Activated CD8-positive, alpha-beta memory T cell treated with anti-CD3 and anti-CD28 coated beads, Interleukin-2, amount 50 U/mL, for 4 hours (primary cell): Measurements from ENCODE around the gene DPYSL3.

Experiments
- DNase-seq: peaks from one replicate; pipeline ENCODE4 v3.0.0-alpha.2; 2020

DPYSL3 gene

DNA sequence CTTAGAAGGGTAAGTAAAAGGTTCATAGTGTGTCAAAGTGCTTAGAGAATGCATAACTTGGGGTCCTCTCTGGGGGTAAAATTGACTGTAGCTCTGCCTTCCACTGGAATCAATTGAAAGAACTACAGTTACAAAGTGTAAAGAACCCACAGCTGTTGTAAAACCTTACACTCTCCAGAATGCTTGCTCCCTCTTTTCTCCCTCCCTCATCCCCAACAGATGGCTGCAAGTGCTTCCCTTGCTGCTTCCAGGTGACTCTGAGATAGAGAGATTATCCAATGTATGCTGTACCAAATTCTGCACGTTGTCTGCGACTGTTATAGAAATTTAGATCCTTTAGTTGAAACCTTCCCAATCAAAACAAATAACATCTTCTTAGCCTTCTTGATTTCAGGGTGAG is 149.1 kb downstream of the DPYSL3 start:
- DNase-seq = no peak

DNA sequence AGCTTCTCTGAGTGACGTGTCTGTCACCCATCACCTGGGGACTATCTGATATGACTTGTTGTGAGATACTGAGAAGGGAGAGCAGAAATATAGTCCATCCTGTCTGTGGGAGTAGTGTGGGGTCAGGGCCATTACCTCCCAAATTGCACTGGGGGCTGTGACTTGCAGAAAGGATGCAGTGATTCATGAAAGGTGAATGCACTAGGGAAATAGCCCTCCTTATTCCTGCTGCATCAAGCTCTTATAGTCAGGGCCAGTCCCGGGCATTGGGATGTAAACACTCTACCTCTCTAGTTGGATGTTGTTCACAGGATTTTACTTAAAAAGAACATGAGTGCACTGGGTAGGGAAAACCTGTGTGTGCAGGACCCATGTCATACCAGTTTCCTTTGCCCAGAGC is 150.3 kb downstream of the DPYSL3 start:
- no peak for DNase-seq

GRCh38 chr5:147359101-147359500 is 150.8 kb downstream of the DPYSL3 start:
- no peak for DNase-seq

DNA sequence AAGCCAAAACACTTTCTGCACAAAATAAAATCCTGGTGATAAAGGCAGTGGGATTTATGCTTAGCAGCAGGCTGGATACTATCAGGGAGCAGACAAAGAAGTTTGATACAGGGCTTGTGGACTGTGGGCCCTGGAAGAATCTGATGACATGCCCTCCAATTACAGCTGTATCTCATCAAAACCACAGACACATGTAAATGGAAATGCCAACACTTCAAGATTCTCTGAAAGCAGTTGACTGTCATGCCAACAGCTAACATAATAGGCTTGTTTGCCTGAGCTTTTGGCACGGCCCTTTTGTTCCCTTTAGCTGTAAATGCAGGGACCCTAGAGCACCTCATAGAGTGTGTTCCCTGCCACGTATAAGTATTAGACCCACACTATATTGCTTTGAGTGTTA is 160.6 kb downstream of the DPYSL3 start:
- DNase-seq = no peak

DNA sequence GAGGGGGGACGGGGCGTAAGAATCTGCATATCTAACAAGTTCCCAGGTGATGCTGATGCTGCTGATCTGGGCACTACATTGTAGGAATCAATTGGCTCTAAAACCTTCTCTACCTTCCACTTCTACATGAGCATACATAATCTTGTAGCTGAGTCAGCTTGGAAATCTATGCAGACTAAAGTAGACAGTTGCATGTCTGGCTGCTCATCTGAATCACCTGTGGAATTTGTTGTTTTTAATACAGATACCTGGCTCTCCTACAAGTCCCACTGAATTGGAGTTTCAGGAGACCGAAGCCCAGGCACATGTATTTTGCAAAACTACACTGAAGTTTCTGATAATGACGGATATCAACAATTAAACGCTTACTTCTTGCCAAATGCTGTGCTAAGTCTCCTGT is 161.4 kb downstream of the DPYSL3 start:
- DNase-seq = no peak

- no peak for DNase-seq
Observed at GRCh38 chr5:147348046-147348445, 161.8 kb downstream of the DPYSL3 start.

GRCh38 chr5:147346006-147346561 is 163.8 kb downstream of the DPYSL3 start:
- DNase-seq = no peak

DNA sequence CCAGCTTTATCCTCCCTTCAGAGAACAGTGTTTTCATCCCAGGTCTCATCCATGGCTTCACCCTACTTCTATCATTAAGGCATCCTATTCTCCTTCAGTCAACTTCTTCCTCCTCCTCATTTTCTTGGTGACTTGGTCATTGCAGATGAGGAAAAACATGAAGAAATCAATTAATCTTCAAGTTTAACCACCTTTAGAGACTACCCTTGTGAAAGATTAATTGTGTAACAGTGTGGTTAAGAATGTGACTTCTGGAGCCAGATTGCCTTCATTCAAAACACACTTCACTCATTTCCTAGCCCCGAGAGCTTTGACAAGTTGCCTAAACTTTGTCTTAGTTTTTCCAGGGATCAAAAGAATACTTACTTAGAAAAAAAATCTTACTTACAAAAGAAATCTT is 165.0 kb downstream of the DPYSL3 start:
- DNase-seq = no peak

DNA sequence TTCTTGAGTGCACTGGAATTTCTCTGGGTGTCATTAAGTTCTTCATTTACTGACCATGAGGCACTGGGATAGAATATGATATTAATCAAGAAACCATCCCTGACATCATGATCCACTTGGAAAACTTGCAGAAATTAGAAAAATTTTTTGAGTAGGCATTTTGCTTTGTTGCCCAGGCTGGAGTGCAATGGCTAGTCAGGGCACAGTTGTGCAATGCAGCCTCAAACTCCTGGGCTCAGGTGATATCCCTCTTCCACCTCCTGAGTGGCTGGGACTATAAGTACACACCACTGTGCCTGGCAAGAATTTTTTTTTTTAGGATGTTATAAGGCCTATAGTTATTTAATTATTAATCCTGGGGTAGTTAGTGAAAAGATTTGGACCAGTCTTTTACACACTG is 168.5 kb downstream of the DPYSL3 start:
- no peak for DNase-seq

DNA sequence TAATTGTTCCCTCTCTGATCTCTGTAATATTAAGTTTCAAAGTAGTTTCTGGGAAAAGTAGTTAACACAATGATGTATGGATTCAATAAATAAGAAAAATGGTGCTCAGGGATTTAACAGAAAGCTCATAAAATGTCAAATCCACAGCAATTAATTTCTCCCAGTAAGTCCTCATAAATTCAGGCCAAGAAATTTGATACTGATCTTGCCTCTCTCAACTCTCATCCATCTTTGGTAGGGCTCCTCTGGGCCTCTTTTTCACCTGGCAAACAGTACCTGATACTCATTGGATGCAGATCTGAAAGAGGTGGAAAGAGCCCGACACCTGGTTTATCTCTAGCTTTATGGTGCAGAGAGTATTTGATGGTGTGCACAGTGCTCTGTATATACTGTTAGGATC is 168.9 kb downstream of the DPYSL3 start:
- DNase-seq = no peak
